K562 (cell line): Measurements from ENCODE around the gene DYNC2H1. TPM values are rescaled to one million over a fixed set of nuclear protein-coding genes. Genes with fewer than 3 reads are reported as not detected.

Source experiments
- ATAC-seq: fragments of 200-7000 bp; cut with Tn5 transposase; 3 replicates; pipeline ENCODE4 v1.9.1; 2020; ENCODE audit warnings: moderate library complexity
- BruUV-seq: library from RNA; stranded (reverse); fragments of 400-500 nt; replicated peaks from 2 replicates; lab custom pipeline; 2021; lab: Mats Ljungman, UMichigan
- CTCF ChIA-PET: fragments of 300-600 bp; formaldehyde crosslinking; extraction: SDS; loops from one replicate; lab custom pipeline; 2021; ENCODE audit warnings: low intra/inter-chr PET ratio; lab: Yijun Ruan, JAX
- POLR2A ChIA-PET: fragments of 300-600, 350-650 bp; sonication (Branson Sonifier 250); formaldehyde crosslinking; extraction: SDS; loops from one replicate; lab custom pipeline; 2021; ENCODE audit warnings: antibody characterized with exemption, inconsistent platforms; lab: Yijun Ruan, JAX
- DNase-seq, 4 experiments: peaks; one replicate each; pipeline versions ENCODE4 v3.0.0 to v3.0.0-alpha.2; 2011 to 2018; ENCODE audit warnings: low spot score in 3 of 4, mixed read lengths in 3 of 4; ENCODE audit errors: extremely low read depth in 1 of 4
- FAIRE-seq: peaks from 2 replicates; lab custom pipeline; 2011; peaks lifted over from hg19 to GRCh38; lab: Jason Lieb, UNC
- H2AFZ ChIP-seq: 2 replicates; pipeline ENCODE4 v1.6.0; 2011; ENCODE audit warnings: low read depth, low read length, control low read depth, inconsistent platforms
- H3K27ac ChIP-seq: fragments of 200-600 bp; 3 replicates; pipeline ENCODE4 v1.8.0; 2011; ENCODE audit warnings: low read depth, mild to moderate bottlenecking, control low read depth, inconsistent platforms, low read length, moderate library complexity, mixed read lengths; ENCODE audit errors: extremely low read depth
- H3K27me3 ChIP-seq, 2 experiments: fragments of 300-600 bp in 1 of 2; 2 replicates in 1 of 2; 3 replicates in 1 of 2; pipeline versions ENCODE4 v1.6.0 to v1.8.0; 2011; ENCODE audit warnings: inconsistent platforms in 2 of 2, low read length in 2 of 2, mild to moderate bottlenecking in 1 of 2, mixed read lengths in 1 of 2, moderate library complexity in 1 of 2; ENCODE audit not compliant: control insufficient read depth in 2 of 2, insufficient read depth in 2 of 2
- H3K36me3 ChIP-seq: fragments of 300-600 bp; 3 replicates; pipeline ENCODE4 v1.8.0; 2011; ENCODE audit warnings: mild to moderate bottlenecking, low read length, inconsistent platforms; ENCODE audit not compliant: control insufficient read depth, insufficient read depth
- H3K4me1 ChIP-seq, 2 experiments: fragments of 200-600 bp in 1 of 2; replicated peaks in 1 of 2; 2 replicates in 1 of 2; 3 replicates in 1 of 2; pipeline versions ENCODE4 v1.5.1 to v1.8.0; 2011; ENCODE audit warnings: inconsistent platforms in 2 of 2, low read length in 2 of 2, mild to moderate bottlenecking in 1 of 2, mixed read lengths in 1 of 2, moderate library complexity in 1 of 2; ENCODE audit not compliant: control insufficient read depth in 2 of 2, insufficient read depth in 2 of 2
- H3K4me2 ChIP-seq: 2 replicates; pipeline ENCODE4 v1.6.1; 2011; ENCODE audit warnings: low read length, control low read depth, inconsistent platforms, mixed read lengths; ENCODE audit not compliant: insufficient read depth
- H3K4me3 ChIP-seq: fragments of 200-600 bp; sonication (generic), shearing (Covaris generic); 2 replicates; pipeline ENCODE4 v1.5.1; 2016; ENCODE audit warnings: control low read depth, inconsistent platforms
- H3K79me2 ChIP-seq: fragments of 200-600 bp; 3 replicates; pipeline ENCODE4 v1.8.0; 2011; ENCODE audit warnings: low read length, inconsistent platforms; ENCODE audit not compliant: control insufficient read depth, insufficient read depth
- H3K9ac ChIP-seq, 2 experiments: 2 replicates each; pipeline versions ENCODE4 v1.6.0 to v1.6.1; 2011; ENCODE audit warnings: low read depth in 2 of 2, low read length in 2 of 2, control low read depth in 1 of 2, inconsistent platforms in 1 of 2, mild to moderate bottlenecking in 1 of 2, mixed read lengths in 1 of 2; ENCODE audit not compliant: insufficient read depth in 1 of 2
- H3K9me1 ChIP-seq: one replicate; pipeline ENCODE4 v1.6.0; 2011; ENCODE audit warnings: inconsistent platforms, mild to moderate bottlenecking, low read length, moderate library complexity; ENCODE audit not compliant: control insufficient read depth, insufficient read depth
- H3K9me3 ChIP-seq: replicated peaks from 2 replicates; pipeline ENCODE4 v1.5.1; 2011; ENCODE audit warnings: low read depth, low read length, inconsistent platforms; ENCODE audit not compliant: control insufficient read depth, insufficient read depth
- H4K20me1 ChIP-seq: replicated peaks from 2 replicates; pipeline ENCODE4 v1.6.1; 2011; ENCODE audit warnings: low read length, inconsistent platforms, mixed read lengths; ENCODE audit not compliant: control insufficient read depth, insufficient read depth
- ATF7 ChIP-seq: fragments of 450-650 bp; IDR thresholded peaks from 2 replicates; pipeline ENCODE4 v1.7.1; 2014; ENCODE audit warnings: mild to moderate bottlenecking, moderate library complexity
- ESRRB ChIP-seq: fragments of 250-450 bp; sonication (Bioruptor Pico); IDR thresholded peaks from 2 replicates; pipeline ENCODE4 v1.5.0; 2020; ENCODE audit warnings: mild to moderate bottlenecking, moderate library complexity, borderline replicate concordance
- HNRNPH1 ChIP-seq: fragments of 200-400 bp; formaldehyde crosslinking; optimal IDR thresholded peaks from 2 replicates; pipeline ENCODE3; 2017; ENCODE audit warnings: low read depth, mild to moderate bottlenecking, low read length, moderate library complexity
- L3MBTL2 ChIP-seq: fragments of 450-650 bp; IDR thresholded peaks from 2 replicates; pipeline ENCODE4 v1.6.1; 2016; ENCODE audit warnings: mild to moderate bottlenecking, moderate library complexity
- MYNN ChIP-seq, 2 experiments: sonication (generic); formaldehyde crosslinking in 1 of 2; IDR thresholded peaks; 2 replicates each; pipeline versions ENCODE4 v1.5.0 to v1.6.1; 2016 to 2020; ENCODE audit warnings: antibody characterized with exemption in 1 of 2, missing genetic modification reagents in 1 of 2
- OTX1 ChIP-seq: fragments of 450-650 bp; formaldehyde crosslinking; IDR thresholded peaks from 2 replicates; pipeline ENCODE4 v1.4.0; 2022; ENCODE audit warnings: mild to moderate bottlenecking
- SPI1 ChIP-seq: IDR thresholded peaks from 2 replicates; pipeline ENCODE4 v1.6.1; 2011; ENCODE audit warnings: low read depth, low read length, control low read depth, borderline replicate concordance
- ZC3H8 ChIP-seq: fragments of 450-650 bp; IDR thresholded peaks from 2 replicates; pipeline ENCODE4 v1.6.1; 2017
- ZNF347 ChIP-seq: fragments of 450-650 bp; formaldehyde crosslinking; IDR thresholded peaks from 2 replicates; pipeline ENCODE4 v1.4.0; 2020; ENCODE audit warnings: low read depth, mild to moderate bottlenecking, moderate library complexity
- ZNF695 ChIP-seq: fragments of 450-650 bp; formaldehyde crosslinking; IDR thresholded peaks from 2 replicates; pipeline ENCODE4 v1.4.0; 2020; ENCODE audit warnings: mild to moderate bottlenecking, moderate library complexity
- WGBS: fragments of 100-300 bp; shearing (Covaris generic); methylation state at CpG from one replicate; pipeline ENCODE4 v1.1.6; 2016; ENCODE audit warnings: low coverage, mixed read lengths; ENCODE audit not compliant: insufficient coverage; ENCODE audit errors: missing lambda C conversion rate; 5-methylcytosine and 5-hydroxymethylcytosine counted together
- in situ Hi-C: fragments of 300-500 bp; cut with MboI; formaldehyde crosslinking; loops from 4 replicates; pipeline ENCODE4 v1.15.0; 2018; ENCODE audit warnings: inconsistent platforms, mixed read lengths
- intact Hi-C: fragments of 100-400 bp; cut with micrococcal nuclease; formaldehyde crosslinking; loops from 2 replicates; pipeline ENCODE4 v1.14.2; 2022
- polyA plus RNA-seq, 8 experiments: library from polyadenylated mRNA; depleted of rRNA in 4 of 8; stranded (reverse) in 5 of 8; unstranded in 3 of 8; fragments of >200 nt; fragmentation: Nextera tagmentation in 2 of 8; fragmentation: Illumina TruSeq in 1 of 8; extraction: Ambion mirVana in 2 of 8; extraction: Trizol in 1 of 8; gene quantifications; 2 replicates each; pipeline versions ENCODE4 v1.2.1 to v1.2.3, GENCODE V29; 2011 to 2014; ENCODE audit warnings: inconsistent platforms in 1 of 8, missing spikeins in 1 of 8
- total RNA-seq, 7 experiments: library from RNA; depleted of rRNA in 6 of 7; stranded (reverse); fragments of >200 nt in 6 of 7; fragmentation: Illumina TruSeq in 2 of 7; extraction: Trizol in 2 of 7; gene quantifications; 2 replicates each; pipeline versions ENCODE4 v1.2.1 to v1.2.3, GENCODE V29; 2011 to 2021; ENCODE audit warnings: low replicate concordance in 1 of 7
- TF ChIP-seq, protein P1 (sequence below): fragments of 150-350 bp; conservative IDR thresholded peaks from 2 replicates; pipeline ENCODE4 v1.6.1; 2014; ENCODE audit warnings: low read length
- TF ChIP-seq, protein P2 (sequence below), 3 experiments: IDR thresholded peaks in 2 of 3; conservative IDR thresholded peaks in 1 of 3; 2 replicates each; pipeline ENCODE4 v1.5.1; 2011 to 2012; ENCODE audit warnings: low read length in 3 of 3, mild to moderate bottlenecking in 3 of 3, control low read depth in 2 of 3, improper control_type of control experiment in 1 of 3, inconsistent platforms in 1 of 3, low read depth in 1 of 3, mixed read lengths in 1 of 3, moderate library complexity in 1 of 3; ENCODE audit not compliant: insufficient read depth in 2 of 3

Gene DYNC2H1
- total and polyA plus RNA-seq, 9 of the 15 experiments (the other 6 are each of a cell fraction or from before 2014, with no cell fraction given): 0.08 to 0.64 (median 0.20) TPM

DNA sequence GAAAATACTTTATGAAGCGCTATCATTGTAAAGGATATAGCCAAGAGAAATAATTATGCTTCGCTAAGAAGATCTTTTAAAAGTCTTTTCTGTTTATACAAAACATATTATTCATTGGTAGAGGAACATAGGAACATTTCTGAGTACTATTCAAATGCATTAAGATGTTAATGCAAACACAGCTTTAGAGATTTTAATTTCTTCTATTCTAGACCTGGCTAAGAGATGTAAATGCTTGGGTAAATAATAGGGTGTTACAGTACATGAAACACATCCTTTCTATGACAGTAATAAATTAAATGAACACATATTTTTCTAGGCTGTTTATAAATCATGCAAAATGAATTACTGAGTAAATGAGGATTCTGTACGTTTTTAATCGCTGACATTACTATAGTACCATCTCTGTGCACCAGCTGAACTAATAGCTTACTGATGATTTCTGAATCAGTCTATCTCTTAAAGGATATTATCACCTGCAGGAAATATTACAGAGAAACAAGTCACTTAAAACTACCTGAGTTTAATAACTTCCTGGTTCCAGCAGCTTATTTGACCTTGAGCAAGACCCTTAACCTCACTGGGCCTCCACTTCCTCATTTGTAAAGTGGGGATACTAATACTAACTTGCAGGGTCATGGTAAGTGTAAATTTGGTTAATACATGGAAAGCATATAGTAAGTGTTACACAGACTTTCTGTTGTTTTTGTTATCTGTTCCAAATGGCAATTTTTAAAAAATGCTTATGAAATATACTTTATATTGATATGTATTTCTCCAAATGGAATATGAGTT lies 344.9 kb downstream of the DYNC2H1 start:
- in situ Hi-C loops: no loop called here
- H3K27ac ChIP-seq: no peak overlapping the region
- H3K4me3 ChIP-seq: no peak overlapping the region
- no peak for ATAC-seq
- H3K9me1 ChIP-seq: no peaks in the 10 kb centered on the region
- 2% methylated on average over 4 of the region's 4 CpGs for WGBS
- H3K9ac ChIP-seq: no peak overlapping the region
- intact Hi-C loops: no loop called here
- no peak overlapping the region for H3K4me2 ChIP-seq
- H2AFZ ChIP-seq: no peak overlapping the region
- no peak for TF ChIP-seq L3MBTL2
- peak; percentile 9; the same call in 1 of the 2 replicates for TF ChIP-seq SPI1
- no TSS peak for BruUV-seq
- H3K4me1 ChIP-seq: no peaks in the 10 kb centered on the region
- no peak for DNase-seq
- H3K9me3 ChIP-seq: no peaks in the 10 kb centered on the region
- H3K36me3 ChIP-seq: no peaks in the 10 kb centered on the region
- ChIA-PET POLR2A (no interaction called here), CTCF (no interaction called here)
- no peaks in the 10 kb centered on the region for H3K79me2 ChIP-seq
- H4K20me1 ChIP-seq: no peaks in the 10 kb centered on the region
- FAIRE-seq: no peak
- H3K27me3 ChIP-seq: no peaks in the 10 kb centered on the region

DNA sequence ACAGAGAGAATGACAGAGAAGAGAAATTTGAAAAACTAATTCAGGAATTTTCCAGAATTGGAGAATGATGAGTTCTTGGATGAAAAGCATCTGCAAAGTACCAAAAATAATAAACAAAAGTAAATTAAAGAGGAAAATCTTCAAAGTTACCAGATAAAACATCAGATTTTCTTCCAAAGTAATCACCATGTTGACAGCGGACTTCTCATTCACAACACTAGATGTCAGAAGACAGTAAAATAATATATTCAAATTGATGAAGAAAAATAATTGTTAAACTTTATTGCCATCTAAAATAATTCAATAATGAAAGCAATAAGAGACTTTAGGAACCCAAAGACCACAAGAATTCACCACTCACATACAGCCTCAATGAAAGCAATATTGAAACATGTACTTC lies 355.2 kb downstream of the DYNC2H1 start:
- 0% methylated on average over 1 of the region's 1 CpG for WGBS
- ATAC-seq: no peak
- ChIA-PET POLR2A (no interaction called here), CTCF (no interaction called here)
- Histone ChIP-seq H4K20me1 (no peaks in the 10 kb centered on the region), H3K79me2 (no peaks in the 10 kb centered on the region), H3K27ac (no peak overlapping the region), H3K4me2 (no peak overlapping the region), H3K27me3 (no peaks in the 10 kb centered on the region), H2AFZ (no peak overlapping the region), H3K4me1 (no peaks in the 10 kb centered on the region), H3K9ac (no peak overlapping the region), H3K9me1 (no peaks in the 10 kb centered on the region), H3K4me3 (no peak overlapping the region), H3K36me3 (no peaks in the 10 kb centered on the region), H3K9me3 (no peaks in the 10 kb centered on the region)
- in situ Hi-C loops: no loop called here
- DNase-seq: no peak
- no peak for FAIRE-seq
- intact Hi-C loops: no loop called here
- no TSS peak for BruUV-seq
- TF ChIP-seq, protein P1, sequence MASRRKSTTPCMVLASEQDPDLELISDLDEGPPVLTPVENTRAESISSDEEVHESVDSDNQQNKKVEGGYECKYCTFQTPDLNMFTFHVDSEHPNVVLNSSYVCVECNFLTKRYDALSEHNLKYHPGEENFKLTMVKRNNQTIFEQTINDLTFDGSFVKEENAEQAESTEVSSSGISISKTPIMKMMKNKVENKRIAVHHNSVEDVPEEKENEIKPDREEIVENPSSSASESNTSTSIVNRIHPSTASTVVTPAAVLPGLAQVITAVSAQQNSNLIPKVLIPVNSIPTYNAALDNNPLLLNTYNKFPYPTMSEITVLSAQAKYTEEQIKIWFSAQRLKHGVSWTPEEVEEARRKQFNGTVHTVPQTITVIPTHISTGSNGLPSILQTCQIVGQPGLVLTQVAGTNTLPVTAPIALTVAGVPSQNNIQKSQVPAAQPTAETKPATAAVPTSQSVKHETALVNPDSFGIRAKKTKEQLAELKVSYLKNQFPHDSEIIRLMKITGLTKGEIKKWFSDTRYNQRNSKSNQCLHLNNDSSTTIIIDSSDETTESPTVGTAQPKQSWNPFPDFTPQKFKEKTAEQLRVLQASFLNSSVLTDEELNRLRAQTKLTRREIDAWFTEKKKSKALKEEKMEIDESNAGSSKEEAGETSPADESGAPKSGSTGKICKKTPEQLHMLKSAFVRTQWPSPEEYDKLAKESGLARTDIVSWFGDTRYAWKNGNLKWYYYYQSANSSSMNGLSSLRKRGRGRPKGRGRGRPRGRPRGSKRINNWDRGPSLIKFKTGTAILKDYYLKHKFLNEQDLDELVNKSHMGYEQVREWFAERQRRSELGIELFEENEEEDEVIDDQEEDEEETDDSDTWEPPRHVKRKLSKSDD: no peak
- TF ChIP-seq MYNN (IDR thresholded peaks at IDR 0.05) (no peak), MYNN (CRISPR knock-in tag; IDR thresholded peaks at IDR 0.05) (no peak), OTX1 (no peak), ATF7 (no peak), ZNF347 (CRISPR knock-in tag) (no peak), ZC3H8 (no peak), ESRRB (CRISPR knock-in tag) (no peak), ZNF695 (CRISPR knock-in tag) (no peak), HNRNPH1 (no peak)
- TF ChIP-seq, protein P2, sequence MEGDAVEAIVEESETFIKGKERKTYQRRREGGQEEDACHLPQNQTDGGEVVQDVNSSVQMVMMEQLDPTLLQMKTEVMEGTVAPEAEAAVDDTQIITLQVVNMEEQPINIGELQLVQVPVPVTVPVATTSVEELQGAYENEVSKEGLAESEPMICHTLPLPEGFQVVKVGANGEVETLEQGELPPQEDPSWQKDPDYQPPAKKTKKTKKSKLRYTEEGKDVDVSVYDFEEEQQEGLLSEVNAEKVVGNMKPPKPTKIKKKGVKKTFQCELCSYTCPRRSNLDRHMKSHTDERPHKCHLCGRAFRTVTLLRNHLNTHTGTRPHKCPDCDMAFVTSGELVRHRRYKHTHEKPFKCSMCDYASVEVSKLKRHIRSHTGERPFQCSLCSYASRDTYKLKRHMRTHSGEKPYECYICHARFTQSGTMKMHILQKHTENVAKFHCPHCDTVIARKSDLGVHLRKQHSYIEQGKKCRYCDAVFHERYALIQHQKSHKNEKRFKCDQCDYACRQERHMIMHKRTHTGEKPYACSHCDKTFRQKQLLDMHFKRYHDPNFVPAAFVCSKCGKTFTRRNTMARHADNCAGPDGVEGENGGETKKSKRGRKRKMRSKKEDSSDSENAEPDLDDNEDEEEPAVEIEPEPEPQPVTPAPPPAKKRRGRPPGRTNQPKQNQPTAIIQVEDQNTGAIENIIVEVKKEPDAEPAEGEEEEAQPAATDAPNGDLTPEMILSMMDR (IDR thresholded peaks at IDR 0.05 in 2 of 3, conservative IDR thresholded peaks at IDR 0.05 in 1 of 3; ENCODE audit: insufficient read depth in 2 of 3, low read depth in 1 of 3, low read length in 3 of 3): no peak
